GM19324 (cell line): ENCODE data around the gene CMSS1.
A peak's percentile ranks its signal among the peaks of the same experiment; 100 is the strongest.

Source experiments
- ATAC-seq: cut with Tn5 transposase; IDR thresholded peaks from one replicate; pipeline ENCODE4 v1.9.1; 2021; ENCODE audit warnings: mild to moderate bottlenecking, moderate library complexity; ENCODE audit not compliant: unreplicated experiment, low FRiP score

CMSS1 gene

DNA sequence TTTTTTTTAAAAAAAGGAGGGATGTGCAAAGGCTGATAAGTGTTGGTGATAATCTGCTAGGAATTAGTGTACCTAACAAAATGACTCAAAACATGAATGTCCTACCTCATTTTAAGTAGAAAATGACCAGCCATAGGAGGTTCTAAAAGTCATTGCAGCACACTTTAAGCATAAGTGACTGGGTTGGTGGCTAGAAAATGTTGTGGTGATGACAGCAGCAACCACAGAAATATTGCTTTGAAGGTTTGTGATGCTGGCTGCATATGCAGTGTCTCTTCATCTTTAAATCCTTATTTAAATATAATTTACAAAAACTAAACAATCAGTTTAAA lies 55.2 kb downstream of the CMSS1 start:
- ATAC-seq, result no peak

DNA sequence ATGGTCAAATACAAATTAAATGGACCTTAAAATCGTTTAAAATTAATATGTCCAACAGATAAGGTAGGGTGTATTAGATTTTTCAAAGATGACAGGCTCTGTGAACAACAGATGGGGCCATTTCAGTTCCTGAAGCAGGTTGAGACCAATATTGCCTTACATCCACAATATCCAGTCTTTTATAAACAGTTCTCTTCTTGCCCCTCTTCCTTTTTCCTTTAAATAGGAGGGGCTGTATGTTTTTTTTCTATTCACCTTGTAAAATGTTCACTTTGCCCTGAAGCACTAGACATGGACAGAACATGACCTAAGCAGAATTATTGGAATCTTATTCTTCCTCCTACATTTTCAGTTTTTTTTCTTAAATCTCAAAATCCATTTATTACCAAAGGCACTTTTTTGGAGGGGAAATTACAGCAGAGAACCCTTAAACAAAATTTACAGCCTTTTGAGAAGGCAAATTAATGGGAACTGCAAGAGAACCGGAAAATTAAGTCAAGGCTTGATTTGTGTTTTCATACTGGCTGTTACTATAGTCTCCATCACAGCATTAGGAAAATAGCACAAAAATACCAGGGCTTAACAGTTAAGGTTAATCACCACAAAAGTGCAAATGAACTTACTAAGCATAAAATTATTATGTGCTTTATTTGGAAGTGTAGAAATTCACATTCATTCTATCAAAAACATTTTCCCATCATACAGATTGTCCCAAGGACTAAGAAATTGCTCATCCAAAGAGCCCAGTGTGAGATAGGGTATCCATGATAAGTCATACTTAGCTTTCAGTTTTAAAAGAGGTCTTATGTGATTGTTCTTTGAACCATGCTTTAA lies 55.8 kb downstream of the CMSS1 start:
- no peak for ATAC-seq

- no peak for ATAC-seq
Observed at GRCh38 chr3:99874237-99875002, 56.8 kb downstream of the CMSS1 start.

- ATAC-seq, result no peak
Observed at GRCh38 chr3:99875581-99875928, 57.9 kb downstream of the CMSS1 start.

- ATAC-seq, result peak; percentile 96
Observed at GRCh38 chr3:99875929-99876841, 58.5 kb downstream of the CMSS1 start.

DNA sequence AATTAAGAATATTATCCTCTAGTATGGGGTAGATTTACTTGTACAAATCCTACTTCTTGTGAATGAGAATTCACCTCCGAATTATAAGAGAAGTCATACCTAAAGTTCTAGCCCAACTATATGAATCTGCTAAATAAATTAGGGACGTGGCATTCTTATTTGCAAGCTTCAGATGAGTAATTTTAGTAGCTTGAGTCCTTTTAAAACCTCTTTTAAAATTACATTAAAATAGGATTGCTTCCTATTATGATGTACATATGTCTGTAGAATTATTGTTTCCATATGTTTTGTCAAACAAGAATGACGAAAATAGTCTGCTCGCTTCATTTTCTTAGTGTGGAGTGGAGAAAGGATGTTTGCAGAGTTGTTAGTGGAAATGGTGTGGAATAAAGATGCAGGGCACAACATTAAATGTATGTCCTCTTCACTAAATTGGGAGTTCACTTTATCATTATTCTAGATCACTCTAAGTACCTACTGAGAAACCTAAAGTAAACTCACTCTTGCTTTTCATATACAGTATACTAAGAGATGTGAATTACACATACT lies 59.4 kb downstream of the CMSS1 start:
- no peak for ATAC-seq

DNA sequence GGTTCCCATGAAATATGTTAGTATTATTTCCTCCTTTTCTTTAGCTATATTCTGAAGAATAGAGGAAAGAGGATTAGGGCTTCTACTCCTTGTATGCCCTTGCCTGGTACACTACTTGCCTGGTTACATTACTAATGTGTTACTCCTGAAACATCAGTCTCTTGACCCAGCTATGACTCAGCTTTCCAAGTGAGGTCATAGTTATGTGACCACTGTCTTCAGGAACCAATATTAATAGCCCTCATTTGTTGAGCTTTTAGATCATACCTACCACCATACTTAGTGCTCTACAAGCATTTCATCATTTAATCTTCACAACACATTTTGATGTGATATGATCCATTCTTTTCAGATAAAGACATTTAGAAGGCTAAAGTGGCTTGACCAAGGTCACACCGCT lies 60.3 kb downstream of the CMSS1 start:
- no peak for ATAC-seq

DNA sequence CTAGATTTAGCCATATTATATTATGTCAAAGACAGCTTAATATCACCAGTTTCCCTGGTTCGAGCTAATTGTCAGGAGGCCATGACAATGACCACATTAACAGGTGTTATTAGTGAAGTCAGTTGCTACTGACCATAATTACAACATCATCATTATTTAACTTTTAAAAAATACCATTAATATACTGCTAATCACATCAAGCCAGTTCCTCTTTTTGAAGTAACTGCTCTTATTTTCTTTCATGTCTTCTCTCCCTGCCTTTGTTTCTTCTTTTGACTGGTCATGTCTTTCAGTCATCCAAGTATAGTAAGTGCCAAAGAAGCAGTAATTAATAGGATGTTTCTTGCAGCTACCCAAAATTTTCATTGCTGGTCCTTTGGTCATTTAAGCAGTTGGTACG lies 61.6 kb downstream of the CMSS1 start:
- no peak for ATAC-seq

DNA sequence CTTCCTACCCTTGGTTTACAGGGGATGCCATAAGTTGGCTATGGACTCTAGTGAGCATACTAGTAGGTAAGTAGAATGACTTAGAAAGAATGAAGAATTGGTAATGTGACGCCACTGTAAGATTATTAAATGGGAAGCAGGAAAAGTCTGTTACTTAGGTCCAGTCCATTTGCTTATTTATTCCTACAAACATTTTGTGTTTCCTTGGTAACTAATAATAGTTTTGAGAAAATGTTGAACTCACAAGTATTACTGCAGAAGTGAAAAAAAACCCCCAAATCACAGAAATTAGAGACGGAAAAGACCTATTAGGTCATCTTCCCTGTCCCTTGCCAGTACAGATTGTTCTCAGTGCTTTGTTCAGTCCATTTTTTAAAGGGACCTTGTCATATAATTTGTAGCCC lies 63.5 kb downstream of the CMSS1 start:
- no peak for ATAC-seq

DNA sequence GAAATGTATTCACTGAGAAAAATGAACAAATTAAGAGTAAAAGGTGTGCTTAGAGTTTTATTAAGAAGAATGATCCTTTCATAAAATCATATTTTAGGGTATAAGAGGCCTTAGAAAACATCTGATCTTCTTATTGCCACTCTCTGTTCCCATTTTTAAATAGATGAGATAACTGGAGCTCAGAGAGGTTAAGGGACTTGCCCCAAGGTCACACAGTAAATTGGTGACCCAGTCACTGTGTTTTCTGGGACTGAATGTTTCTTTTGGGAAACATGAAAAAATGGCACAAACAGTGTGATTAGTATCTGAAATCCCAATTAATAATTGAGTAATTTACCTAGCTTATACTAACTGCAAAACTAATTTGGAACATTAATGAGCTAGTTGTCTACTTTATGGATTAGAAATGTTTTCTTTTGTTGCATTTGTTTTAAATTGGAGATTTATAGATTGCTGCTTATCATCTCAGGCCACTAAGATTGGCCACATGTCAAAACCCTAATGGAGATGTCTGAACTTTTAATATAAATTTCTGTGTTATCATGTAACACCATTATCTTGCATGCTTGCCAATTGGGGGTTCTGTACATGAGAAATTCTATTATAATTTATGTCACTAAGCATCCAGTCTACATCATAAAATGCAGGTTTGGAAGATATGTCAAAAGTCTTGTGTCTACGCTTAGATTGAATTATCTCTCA lies 64.9 kb downstream of the CMSS1 start:
- ATAC-seq, result no peak

DNA sequence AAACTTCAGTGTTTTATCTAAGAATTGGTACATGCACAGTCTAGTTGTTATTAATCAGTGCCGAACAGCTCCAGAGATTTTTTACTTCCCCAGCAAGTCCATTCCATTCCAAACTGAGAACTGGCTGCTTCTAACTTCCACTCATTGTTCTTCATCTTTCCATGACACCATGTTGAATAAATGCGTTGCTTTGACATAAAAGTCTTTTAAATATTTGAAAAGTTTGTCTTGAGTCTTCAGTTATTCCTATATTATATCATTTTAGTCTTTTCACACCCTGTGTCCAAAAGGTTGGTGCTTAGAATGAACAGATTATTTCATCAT lies 65.4 kb downstream of the CMSS1 start:
- ATAC-seq, result no peak

- no peak for ATAC-seq
Observed at GRCh38 chr3:99883693-99884092, 66.0 kb downstream of the CMSS1 start.

GRCh38 chr3:99884484-99884883 lies 66.8 kb downstream of the CMSS1 start:
- no peak for ATAC-seq

DNA sequence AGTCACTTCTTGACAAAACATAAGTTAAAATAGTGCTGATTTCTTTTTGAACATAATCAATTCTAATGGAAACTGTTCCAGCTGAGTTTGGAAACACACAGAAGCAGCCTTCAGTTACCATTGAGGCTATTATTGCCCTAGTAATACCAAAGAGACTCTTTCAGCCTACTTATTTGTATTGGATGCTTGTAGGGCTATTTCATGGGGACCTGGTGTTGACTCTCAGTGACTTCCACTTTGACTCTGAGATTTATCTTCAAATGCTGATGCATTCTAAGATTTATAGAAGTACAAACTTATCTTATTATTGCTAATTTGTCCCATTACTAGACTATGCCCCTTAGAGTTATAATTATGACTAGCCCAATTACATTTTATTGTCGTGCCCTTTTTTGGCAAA lies 67.4 kb downstream of the CMSS1 start:
- no peak for ATAC-seq

- ATAC-seq, result no peak
Observed at GRCh38 chr3:99885851-99886250, 68.2 kb downstream of the CMSS1 start.

GRCh38 chr3:99891610-99892285 lies 74.1 kb downstream of the CMSS1 start:
- no peak for ATAC-seq

GRCh38 chr3:99892332-99892731 lies 74.7 kb downstream of the CMSS1 start:
- no peak for ATAC-seq

GRCh38 chr3:99895131-99895696 lies 77.6 kb downstream of the CMSS1 start:
- no peak for ATAC-seq

GRCh38 chr3:99895703-99896441 lies 78.2 kb downstream of the CMSS1 start:
- ATAC-seq, result no peak
